22Rv1 (cell line): Measurements from ENCODE around the gene GNL2.

Experiments used
- CTCF ChIP-seq: fragments of 450-650 bp; IDR thresholded peaks from 2 replicates; pipeline ENCODE4 v1.5.1; 2017; ENCODE audit warnings: mild to moderate bottlenecking
- ZFX ChIP-seq: fragments of 450-650 bp; IDR thresholded peaks from 2 replicates; pipeline ENCODE4 v1.6.1; 2017; ENCODE audit warnings: antibody characterized with exemption, borderline replicate concordance

- TF ChIP-seq CTCF (no peak), ZFX (no peak)
Observed at GRCh38 chr1:37596182-37596667, 488 bp upstream of the GNL2 start.
